ENCODE results near the gene RHOB.

RHOB gene

DNA sequence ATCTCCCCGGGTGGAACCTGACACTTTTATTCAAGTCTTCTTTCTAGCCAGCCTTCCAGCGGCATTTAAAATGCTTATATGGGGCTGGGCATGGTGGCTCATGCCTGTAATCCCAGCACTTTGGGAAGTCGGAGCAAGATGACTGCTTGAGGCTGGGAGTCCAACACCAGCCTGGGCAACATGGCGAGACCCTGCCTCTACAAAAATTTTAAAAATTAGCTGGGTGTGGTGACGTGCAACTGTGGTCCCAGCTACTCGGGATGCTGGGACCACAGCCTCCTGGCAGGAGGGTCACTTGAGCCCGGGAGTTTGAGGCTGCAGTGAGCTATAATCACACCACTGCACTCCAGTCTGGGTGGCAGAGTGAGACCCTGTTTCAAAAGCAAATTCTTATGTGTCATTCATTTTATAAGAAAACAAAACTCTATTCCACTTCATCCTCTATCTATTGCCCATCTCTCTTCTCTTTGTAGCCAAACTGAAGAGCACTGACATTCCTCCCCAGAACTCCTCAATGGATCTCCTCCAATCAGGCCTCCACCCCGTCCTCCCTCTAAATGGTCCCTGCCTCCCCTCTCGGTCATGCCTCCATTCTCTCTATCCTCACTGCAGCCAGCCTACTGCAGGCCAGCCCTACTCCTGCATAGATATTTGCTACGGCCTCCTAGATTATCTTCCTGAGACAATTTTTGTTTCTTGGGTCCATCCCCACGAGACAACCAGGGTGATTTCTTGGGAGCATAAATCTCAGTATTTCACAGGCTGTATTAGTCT is 18.0 kb upstream of the RHOB start:
- peak overlapping the region in 1 of 5 donors; percentile 10 for H3K4me3 ChIP-seq (ENCODE audit: low read depth in 1 of 5, low read length in 5 of 5)
- no peak overlapping the region for H3K27ac ChIP-seq (ENCODE audit: low read depth, low read length)
- H3K36me3 ChIP-seq (ENCODE audit: control insufficient read depth in 5 of 5, insufficient read depth in 5 of 5, low read length in 5 of 5) = no peaks in the 10 kb centered on the region
- peaks cover 11 to 61% (median 48%) of the 10 kb centered on the region in 5 donors for H3K4me1 ChIP-seq (ENCODE audit: control insufficient read depth in 5 of 5, insufficient read depth in 5 of 5, low read length in 5 of 5)
- no peaks in the 10 kb centered on the region for H3K9me3 ChIP-seq (ENCODE audit: control insufficient read depth in 5 of 5, low read length in 5 of 5)
- H3K9ac ChIP-seq (ENCODE audit: low read length in 5 of 5) = no peak overlapping the region
- no peaks in the 10 kb centered on the region for H3K27me3 ChIP-seq (ENCODE audit: control insufficient read depth in 5 of 5, insufficient read depth in 4 of 5, low read length in 5 of 5)

DNA sequence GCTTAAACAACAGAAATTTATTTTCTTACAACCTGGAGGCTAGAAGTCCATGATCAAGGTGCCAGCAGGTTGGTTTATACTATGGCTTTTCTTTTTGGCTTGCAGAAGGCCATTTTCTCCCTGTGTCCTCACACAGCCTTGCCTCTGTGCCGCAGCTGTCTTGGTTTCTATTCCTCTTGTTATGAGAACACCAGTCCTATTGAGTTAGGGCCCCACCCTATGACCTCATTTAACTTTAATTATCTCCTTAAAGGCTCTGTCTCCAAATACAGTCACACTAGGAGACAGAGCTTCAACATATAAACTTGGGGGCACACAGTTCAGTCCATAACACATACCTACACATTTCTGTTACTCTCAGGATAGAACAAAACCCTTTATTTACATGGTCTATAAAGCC is 17.3 kb upstream of the RHOB start:
- H3K9ac ChIP-seq (ENCODE audit: low read length in 5 of 5) = no peak overlapping the region
- H3K9me3 ChIP-seq (ENCODE audit: control insufficient read depth in 5 of 5, low read length in 5 of 5) = no peaks in the 10 kb centered on the region
- H3K4me3 ChIP-seq (ENCODE audit: low read depth in 1 of 5, low read length in 5 of 5) = peak overlapping the region in 1 of 5 donors; percentile 10
- H3K27me3 ChIP-seq (ENCODE audit: control insufficient read depth in 5 of 5, insufficient read depth in 4 of 5, low read length in 5 of 5) = no peaks in the 10 kb centered on the region
- H3K27ac ChIP-seq (ENCODE audit: low read depth, low read length) = peak overlapping the region; percentile 28
- H3K4me1 ChIP-seq (ENCODE audit: control insufficient read depth in 5 of 5, insufficient read depth in 5 of 5, low read length in 5 of 5) = peaks cover 9 to 55% (median 42%) of the 10 kb centered on the region in 5 donors
- H3K36me3 ChIP-seq (ENCODE audit: control insufficient read depth in 5 of 5, insufficient read depth in 5 of 5, low read length in 5 of 5) = no peaks in the 10 kb centered on the region

DNA sequence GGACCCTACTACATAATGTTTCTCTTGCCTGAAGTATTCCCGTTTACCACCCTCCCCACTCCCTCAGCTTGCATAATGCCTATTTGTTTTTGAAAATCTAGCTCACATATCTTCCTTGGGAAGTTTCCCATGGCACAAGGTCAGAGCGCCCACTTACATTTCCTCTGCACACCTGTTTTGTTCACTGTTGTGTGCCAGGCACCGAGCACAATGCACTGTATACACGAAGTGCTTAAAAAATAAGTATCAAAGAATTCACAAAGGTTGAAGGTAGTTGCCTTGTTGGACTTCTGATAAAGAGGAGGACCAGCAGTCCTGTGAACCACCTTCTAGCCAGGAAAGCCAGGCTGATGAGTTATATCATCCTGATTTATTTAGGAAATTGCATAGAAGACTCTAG is 16.8 kb upstream of the RHOB start:
- Histone ChIP-seq H3K4me1 (ENCODE audit: control insufficient read depth in 5 of 5, insufficient read depth in 5 of 5, low read length in 5 of 5) (peaks cover 7 to 50% (median 38%) of the 10 kb centered on the region in 5 donors), H3K4me3 (ENCODE audit: low read depth in 1 of 5, low read length in 5 of 5) (no peak overlapping the region), H3K9me3 (ENCODE audit: control insufficient read depth in 5 of 5, low read length in 5 of 5) (no peaks in the 10 kb centered on the region), H3K9ac (ENCODE audit: low read length in 5 of 5) (no peak overlapping the region), H3K36me3 (ENCODE audit: control insufficient read depth in 5 of 5, insufficient read depth in 5 of 5, low read length in 5 of 5) (no peaks in the 10 kb centered on the region), H3K27ac (ENCODE audit: low read depth, low read length) (peak overlapping the region; percentile 28), H3K27me3 (ENCODE audit: control insufficient read depth in 5 of 5, insufficient read depth in 4 of 5, low read length in 5 of 5) (no peaks in the 10 kb centered on the region)

DNA sequence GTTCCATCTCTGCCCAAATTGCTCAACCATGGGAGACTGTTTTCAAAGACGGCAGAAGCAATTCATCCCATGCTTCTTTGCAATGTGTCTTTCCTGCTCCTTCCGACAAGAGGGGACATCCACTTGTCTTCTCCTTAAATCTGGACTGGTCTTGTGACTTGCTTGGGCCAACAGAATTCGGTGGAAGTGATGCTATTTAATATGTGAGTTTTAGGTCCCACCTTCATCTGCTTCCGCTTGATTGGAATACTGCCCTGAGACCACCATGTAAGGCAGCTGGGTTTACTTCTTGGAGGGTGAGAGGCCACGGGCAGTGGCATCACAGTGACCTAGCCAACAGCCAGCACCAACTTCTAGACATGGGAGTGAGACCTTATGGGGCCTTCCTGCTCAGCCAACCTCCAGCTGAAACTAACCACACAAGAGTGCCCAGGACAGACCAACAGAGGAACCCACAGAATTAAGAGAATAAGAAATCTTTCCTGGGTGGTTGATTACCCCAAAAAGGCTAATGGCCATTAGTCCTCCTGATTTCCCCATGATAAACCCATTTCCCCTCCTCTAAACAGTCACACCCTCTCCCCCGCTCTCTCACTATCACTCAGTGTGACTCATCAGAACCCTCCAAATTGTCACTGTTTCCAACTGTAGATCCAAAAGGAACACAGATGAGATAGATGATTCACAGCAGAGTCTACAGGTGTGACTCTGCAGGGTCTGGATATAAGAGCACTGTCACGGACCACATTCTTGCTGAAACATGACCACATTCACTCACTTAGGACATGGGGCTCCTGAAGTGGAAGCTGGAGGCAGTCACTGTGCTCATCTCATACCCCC is 16.2 kb upstream of the RHOB start:
- peaks cover 5 to 43% (median 34%) of the 10 kb centered on the region in 5 donors for H3K4me1 ChIP-seq (ENCODE audit: control insufficient read depth in 5 of 5, insufficient read depth in 5 of 5, low read length in 5 of 5)
- H3K27ac ChIP-seq (ENCODE audit: low read depth, low read length) = peak overlapping the region; percentile 28
- no peaks in the 10 kb centered on the region for H3K27me3 ChIP-seq (ENCODE audit: control insufficient read depth in 5 of 5, insufficient read depth in 4 of 5, low read length in 5 of 5)
- no peak overlapping the region for H3K4me3 ChIP-seq (ENCODE audit: low read depth in 1 of 5, low read length in 5 of 5)
- H3K9me3 ChIP-seq (ENCODE audit: control insufficient read depth in 5 of 5, low read length in 5 of 5) = no peaks in the 10 kb centered on the region
- H3K36me3 ChIP-seq (ENCODE audit: control insufficient read depth in 5 of 5, insufficient read depth in 5 of 5, low read length in 5 of 5) = no peaks in the 10 kb centered on the region
- no peak overlapping the region for H3K9ac ChIP-seq (ENCODE audit: low read length in 5 of 5)

DNA sequence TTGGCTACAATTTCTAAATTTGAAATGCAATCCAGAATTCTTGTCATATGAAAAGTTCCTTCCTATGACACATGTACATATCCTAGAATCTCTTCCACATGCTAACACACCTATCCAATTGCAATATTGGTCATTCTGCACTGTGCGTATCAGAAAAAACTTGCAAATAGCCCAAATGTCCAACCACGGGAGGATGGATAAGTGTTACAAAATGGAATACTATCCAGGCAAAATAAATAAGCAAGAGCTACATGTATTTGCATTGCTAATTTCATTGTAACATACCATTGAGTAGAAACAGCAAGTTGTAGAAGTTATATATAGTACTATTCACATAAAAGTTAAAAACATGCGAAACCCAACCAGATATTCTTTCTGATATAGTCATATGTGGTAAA is 15.6 kb upstream of the RHOB start:
- Histone ChIP-seq H3K27me3 (ENCODE audit: control insufficient read depth in 5 of 5, insufficient read depth in 4 of 5, low read length in 5 of 5) (no peaks in the 10 kb centered on the region), H3K9ac (ENCODE audit: low read length in 5 of 5) (no peak overlapping the region), H3K9me3 (ENCODE audit: control insufficient read depth in 5 of 5, low read length in 5 of 5) (no peaks in the 10 kb centered on the region), H3K4me1 (ENCODE audit: control insufficient read depth in 5 of 5, insufficient read depth in 5 of 5, low read length in 5 of 5) (peaks cover 5 to 43% (median 33%) of the 10 kb centered on the region in 5 donors), H3K27ac (ENCODE audit: low read depth, low read length) (no peak overlapping the region), H3K4me3 (ENCODE audit: low read depth in 1 of 5, low read length in 5 of 5) (no peak overlapping the region), H3K36me3 (ENCODE audit: control insufficient read depth in 5 of 5, insufficient read depth in 5 of 5, low read length in 5 of 5) (no peaks in the 10 kb centered on the region)

DNA sequence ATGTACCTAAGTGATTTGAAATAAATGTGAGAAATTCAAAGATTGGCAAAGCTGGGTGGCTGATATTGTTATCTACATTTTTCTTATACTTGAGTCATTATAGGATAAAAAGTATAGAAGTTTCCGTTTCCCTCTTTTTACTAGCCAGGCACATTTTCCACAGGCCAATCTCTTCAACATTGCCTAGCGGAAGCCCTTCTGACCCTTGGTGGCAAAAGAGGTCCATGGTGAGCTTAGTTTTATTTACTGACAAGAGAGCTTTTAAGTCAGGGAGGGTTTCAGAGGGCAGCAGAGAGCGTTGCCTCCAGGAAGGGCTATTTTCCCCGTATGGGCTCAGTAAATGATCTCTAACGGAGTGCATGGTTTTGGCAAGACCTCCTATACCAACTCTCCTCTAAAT is 15.1 kb upstream of the RHOB start:
- H3K4me3 ChIP-seq (ENCODE audit: low read depth in 1 of 5, low read length in 5 of 5) = no peak overlapping the region
- no peaks in the 10 kb centered on the region for H3K36me3 ChIP-seq (ENCODE audit: control insufficient read depth in 5 of 5, insufficient read depth in 5 of 5, low read length in 5 of 5)
- no peaks in the 10 kb centered on the region for H3K27me3 ChIP-seq (ENCODE audit: control insufficient read depth in 5 of 5, insufficient read depth in 4 of 5, low read length in 5 of 5)
- H3K9ac ChIP-seq (ENCODE audit: low read length in 5 of 5) = no peak overlapping the region
- H3K9me3 ChIP-seq (ENCODE audit: control insufficient read depth in 5 of 5, low read length in 5 of 5) = no peaks in the 10 kb centered on the region
- peaks cover 5 to 43% (median 33%) of the 10 kb centered on the region in 5 donors for H3K4me1 ChIP-seq (ENCODE audit: control insufficient read depth in 5 of 5, insufficient read depth in 5 of 5, low read length in 5 of 5)
- H3K27ac ChIP-seq (ENCODE audit: low read depth, low read length) = no peak overlapping the region

DNA sequence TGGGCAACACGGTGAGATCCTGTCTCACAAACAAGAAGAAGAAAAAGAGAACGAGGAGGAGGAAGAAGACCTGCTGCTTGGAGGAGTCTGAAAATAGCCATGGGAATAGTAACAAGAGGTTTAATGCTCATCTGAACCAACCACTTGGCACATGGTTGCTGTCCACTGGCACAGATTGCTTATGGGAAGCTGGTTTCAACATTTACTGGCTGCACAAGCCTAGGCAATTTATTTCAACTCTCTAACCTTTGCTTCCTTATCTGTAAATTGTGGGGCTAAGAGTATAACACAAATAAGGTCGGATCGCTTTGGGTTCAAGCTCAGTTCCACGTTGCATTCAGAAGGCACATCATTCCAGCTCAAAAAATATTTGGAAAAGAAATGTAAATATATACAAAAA is 14.2 kb upstream of the RHOB start:
- H3K27ac ChIP-seq (ENCODE audit: low read depth, low read length) = no peak overlapping the region
- H3K36me3 ChIP-seq (ENCODE audit: control insufficient read depth in 5 of 5, insufficient read depth in 5 of 5, low read length in 5 of 5) = no peaks in the 10 kb centered on the region
- H3K4me1 ChIP-seq (ENCODE audit: control insufficient read depth in 5 of 5, insufficient read depth in 5 of 5, low read length in 5 of 5) = peaks cover 5 to 43% (median 33%) of the 10 kb centered on the region in 5 donors
- H3K4me3 ChIP-seq (ENCODE audit: low read depth in 1 of 5, low read length in 5 of 5) = no peak overlapping the region
- H3K27me3 ChIP-seq (ENCODE audit: control insufficient read depth in 5 of 5, insufficient read depth in 4 of 5, low read length in 5 of 5) = no peaks in the 10 kb centered on the region
- H3K9me3 ChIP-seq (ENCODE audit: control insufficient read depth in 5 of 5, low read length in 5 of 5) = no peaks in the 10 kb centered on the region
- H3K9ac ChIP-seq (ENCODE audit: low read length in 5 of 5) = no peak overlapping the region

DNA sequence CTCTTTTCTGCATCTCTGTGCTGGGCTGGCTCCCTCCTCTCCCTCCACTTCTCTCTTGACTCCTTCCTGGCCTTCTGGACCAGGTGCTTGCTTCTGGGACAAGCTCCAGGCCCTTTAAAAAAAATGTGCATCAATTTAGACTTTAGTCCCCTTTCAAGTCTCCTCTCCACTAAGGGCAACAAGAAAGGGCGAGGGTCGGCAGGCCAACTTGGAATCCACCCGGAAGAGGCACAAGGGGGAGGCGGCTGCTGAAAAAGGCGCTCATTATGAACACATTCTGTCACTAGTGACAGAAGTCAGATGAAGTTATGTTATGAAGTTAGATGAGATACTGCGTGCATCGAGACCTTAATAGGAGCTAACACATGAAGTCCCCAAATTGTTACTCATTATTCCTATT is 13.6 kb upstream of the RHOB start:
- no peak overlapping the region for H3K4me3 ChIP-seq (ENCODE audit: low read depth in 1 of 5, low read length in 5 of 5)
- no peaks in the 10 kb centered on the region for H3K36me3 ChIP-seq (ENCODE audit: control insufficient read depth in 5 of 5, insufficient read depth in 5 of 5, low read length in 5 of 5)
- no peaks in the 10 kb centered on the region for H3K27me3 ChIP-seq (ENCODE audit: control insufficient read depth in 5 of 5, insufficient read depth in 4 of 5, low read length in 5 of 5)
- H3K9ac ChIP-seq (ENCODE audit: low read length in 5 of 5) = no peak overlapping the region
- H3K9me3 ChIP-seq (ENCODE audit: control insufficient read depth in 5 of 5, low read length in 5 of 5) = no peaks in the 10 kb centered on the region
- no peak overlapping the region for H3K27ac ChIP-seq (ENCODE audit: low read depth, low read length)
- H3K4me1 ChIP-seq (ENCODE audit: control insufficient read depth in 5 of 5, insufficient read depth in 5 of 5, low read length in 5 of 5) = peaks cover 3 to 43% (median 34%) of the 10 kb centered on the region in 5 donors

DNA sequence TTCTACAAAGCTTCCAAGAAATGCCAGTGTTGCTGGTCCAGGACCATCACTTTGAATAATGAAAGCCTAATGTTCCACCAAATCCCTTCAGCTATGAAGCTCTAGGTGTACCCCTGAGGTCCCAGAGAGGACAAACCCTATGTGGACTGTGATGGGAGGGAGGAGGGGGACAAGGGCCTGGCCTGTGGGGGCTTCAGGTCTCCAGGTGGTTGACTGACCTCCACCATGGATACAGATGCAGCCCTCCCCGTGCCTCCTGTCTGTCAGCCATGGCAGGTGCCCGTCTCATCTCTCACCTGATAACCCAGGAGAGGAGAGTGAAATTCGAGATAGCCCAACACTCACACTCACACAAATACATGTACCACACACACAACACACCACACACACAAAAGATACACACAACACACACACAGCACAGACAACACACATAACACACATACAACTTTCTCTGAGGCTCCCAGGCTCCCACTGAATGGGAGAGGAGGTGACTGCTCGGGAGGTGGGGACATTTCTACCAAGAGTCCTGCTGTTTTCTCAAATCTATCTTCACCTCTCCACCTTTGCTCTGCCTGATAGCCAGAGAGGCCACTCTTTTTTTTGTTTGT is 12.8 kb upstream of the RHOB start:
- Histone ChIP-seq H3K27ac (ENCODE audit: low read depth, low read length) (no peak overlapping the region), H3K27me3 (ENCODE audit: control insufficient read depth in 5 of 5, insufficient read depth in 4 of 5, low read length in 5 of 5) (no peaks in the 10 kb centered on the region), H3K36me3 (ENCODE audit: control insufficient read depth in 5 of 5, insufficient read depth in 5 of 5, low read length in 5 of 5) (no peaks in the 10 kb centered on the region), H3K9me3 (ENCODE audit: control insufficient read depth in 5 of 5, low read length in 5 of 5) (no peaks in the 10 kb centered on the region), H3K4me3 (ENCODE audit: low read depth in 1 of 5, low read length in 5 of 5) (no peak overlapping the region), H3K4me1 (ENCODE audit: control insufficient read depth in 5 of 5, insufficient read depth in 5 of 5, low read length in 5 of 5) (peaks cover 4 to 39% (median 36%) of the 10 kb centered on the region in 5 donors), H3K9ac (ENCODE audit: low read length in 5 of 5) (no peak overlapping the region)
